ENCODE results near the gene ZNF675. TPM values are rescaled to one million over a fixed set of nuclear protein-coding genes. Genes with fewer than 3 reads are reported as not detected.
A peak's percentile ranks its signal among the peaks of the same experiment; 100 is the strongest.

Gene ZNF675
- total and polyA plus RNA-seq, 9 of the 15 experiments (the other 6 are each of a cell fraction or from before 2014, with no cell fraction given) = 12.9 to 26.5 (median 17.2) TPM

DNA sequence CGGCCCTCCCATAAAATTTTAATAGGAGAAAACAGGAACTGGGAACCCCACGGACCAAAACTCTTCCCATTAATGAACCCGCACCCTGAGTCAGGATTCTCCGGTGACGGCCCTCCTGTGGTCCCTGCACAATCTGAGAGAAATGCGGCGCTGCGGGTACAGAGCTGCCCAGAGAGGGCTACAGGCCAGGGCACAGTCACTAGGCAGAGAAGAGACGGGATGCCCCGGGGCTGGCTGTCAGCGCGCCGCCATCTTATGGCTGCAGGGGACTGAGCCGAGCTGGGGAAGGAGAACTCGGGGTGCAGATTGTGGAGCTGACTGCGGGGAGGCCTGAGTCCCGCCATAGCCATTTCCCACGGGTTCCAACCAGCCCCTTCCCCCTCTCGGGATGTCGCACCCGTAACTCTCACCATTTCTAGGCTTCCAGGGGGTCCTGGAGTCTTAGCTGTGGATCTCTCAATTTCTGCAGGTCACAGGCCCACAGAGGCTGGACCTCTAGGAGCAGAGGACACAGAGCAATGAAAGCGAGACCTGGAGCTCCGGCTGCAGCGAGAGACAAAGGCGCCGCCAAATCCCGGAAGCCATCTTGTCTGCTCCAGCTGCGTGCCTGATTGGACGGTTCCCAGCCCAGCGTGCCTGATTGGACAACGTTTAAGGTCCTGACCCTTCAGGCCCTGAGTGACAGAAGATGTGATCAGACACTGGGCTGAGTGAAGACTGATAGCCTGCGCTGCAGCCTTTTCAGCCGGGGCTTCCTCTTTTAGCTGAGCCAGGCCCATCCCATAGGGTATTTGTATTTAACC is at the start of gene ZNF675 (continued):
- TF ChIP-seq SMARCA4 (IDR thresholded peaks at IDR 0.05) = no peak
- no peak for TF ChIP-seq SMARCB1 (IDR thresholded peaks at IDR 0.05; ENCODE audit: insufficient read length, low read depth)
- TF ChIP-seq ZNF695 (CRISPR knock-in tag; IDR thresholded peaks at IDR 0.05) = no peak
- TF ChIP-seq, protein P1, sequence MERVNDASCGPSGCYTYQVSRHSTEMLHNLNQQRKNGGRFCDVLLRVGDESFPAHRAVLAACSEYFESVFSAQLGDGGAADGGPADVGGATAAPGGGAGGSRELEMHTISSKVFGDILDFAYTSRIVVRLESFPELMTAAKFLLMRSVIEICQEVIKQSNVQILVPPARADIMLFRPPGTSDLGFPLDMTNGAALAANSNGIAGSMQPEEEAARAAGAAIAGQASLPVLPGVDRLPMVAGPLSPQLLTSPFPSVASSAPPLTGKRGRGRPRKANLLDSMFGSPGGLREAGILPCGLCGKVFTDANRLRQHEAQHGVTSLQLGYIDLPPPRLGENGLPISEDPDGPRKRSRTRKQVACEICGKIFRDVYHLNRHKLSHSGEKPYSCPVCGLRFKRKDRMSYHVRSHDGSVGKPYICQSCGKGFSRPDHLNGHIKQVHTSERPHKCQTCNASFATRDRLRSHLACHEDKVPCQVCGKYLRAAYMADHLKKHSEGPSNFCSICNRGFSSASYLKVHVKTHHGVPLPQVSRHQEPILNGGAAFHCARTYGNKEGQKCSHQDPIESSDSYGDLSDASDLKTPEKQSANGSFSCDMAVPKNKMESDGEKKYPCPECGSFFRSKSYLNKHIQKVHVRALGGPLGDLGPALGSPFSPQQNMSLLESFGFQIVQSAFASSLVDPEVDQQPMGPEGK (CRISPR knock-in tag; IDR thresholded peaks at IDR 0.05; ENCODE audit: borderline replicate concordance) = no peak
- TF ChIP-seq MCM2 (IDR thresholded peaks at IDR 0.05; ENCODE audit: low read depth) = no peak
- TF ChIP-seq, protein P2, sequence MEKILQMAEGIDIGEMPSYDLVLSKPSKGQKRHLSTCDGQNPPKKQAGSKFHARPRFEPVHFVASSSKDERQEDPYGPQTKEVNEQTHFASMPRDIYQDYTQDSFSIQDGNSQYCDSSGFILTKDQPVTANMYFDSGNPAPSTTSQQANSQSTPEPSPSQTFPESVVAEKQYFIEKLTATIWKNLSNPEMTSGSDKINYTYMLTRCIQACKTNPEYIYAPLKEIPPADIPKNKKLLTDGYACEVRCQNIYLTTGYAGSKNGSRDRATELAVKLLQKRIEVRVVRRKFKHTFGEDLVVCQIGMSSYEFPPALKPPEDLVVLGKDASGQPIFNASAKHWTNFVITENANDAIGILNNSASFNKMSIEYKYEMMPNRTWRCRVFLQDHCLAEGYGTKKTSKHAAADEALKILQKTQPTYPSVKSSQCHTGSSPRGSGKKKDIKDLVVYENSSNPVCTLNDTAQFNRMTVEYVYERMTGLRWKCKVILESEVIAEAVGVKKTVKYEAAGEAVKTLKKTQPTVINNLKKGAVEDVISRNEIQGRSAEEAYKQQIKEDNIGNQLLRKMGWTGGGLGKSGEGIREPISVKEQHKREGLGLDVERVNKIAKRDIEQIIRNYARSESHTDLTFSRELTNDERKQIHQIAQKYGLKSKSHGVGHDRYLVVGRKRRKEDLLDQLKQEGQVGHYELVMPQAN (IDR thresholded peaks at IDR 0.05; ENCODE audit: borderline replicate concordance) = no peak
- TF ChIP-seq, protein P3, sequence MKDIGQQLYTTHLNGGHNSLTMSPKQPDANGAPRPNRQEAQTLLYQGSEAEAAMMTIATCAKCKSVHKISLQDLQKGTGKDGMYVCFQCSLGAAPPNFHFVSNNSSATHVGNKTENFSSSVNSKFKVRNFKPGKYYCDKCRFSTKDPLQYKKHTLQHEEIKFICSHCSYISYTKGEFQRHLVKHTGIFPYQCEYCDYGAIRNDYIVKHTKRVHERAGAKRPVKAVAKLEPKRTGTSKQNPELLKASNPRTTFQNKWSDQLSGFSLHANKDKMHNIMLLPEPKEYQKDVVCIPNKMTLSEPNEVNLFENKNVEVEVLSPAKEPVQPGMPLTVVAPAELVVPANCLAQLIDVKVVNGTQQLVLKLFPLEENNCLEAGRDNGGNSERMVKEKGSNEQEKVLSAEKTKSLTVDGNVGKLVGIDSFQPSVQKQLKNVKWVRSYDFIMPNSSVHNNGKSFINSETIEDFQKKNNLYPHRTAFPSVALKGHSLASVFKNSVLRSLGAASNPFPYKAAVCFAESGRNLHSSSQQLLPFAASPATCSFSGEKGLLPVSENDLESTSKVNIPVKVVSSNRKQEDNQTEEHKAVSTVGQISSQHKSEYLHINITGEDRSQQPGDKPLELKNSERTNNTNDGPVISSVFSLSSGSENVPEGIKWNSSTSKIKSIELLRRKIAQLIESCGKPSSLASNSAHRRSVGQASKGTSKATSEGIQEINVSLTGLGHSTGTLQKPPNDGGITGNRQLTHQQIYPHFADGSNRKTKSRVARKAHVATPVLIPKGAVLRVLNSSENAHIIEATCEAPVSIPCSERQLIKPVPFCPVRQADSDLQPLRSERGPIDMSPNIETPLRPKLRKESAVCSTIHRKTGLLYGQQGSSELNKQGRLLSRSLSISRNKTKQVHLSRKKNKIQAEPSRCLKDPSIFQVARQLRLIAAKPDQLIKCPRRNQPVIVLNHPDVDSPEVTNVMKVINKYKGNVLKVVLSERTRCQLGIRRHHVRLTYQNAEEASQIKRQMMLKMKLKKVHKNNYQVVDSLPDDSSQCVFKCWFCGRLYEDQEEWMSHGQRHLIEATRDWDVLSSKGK (CRISPR knock-in tag; IDR thresholded peaks at IDR 0.05) = no peak
- TF ChIP-seq KDM5B (IDR thresholded peaks at IDR 0.05; ENCODE audit: insufficient replicate concordance, low read depth, low read length) = peak; percentile 80
- TF ChIP-seq SAFB2 (IDR thresholded peaks at IDR 0.05; ENCODE audit: borderline replicate concordance, low read depth, low read length, severe bottlenecking) = no peak
- TF ChIP-seq RBFOX2 (IDR thresholded peaks at IDR 0.05; ENCODE audit: low read depth, low read length) = peak; percentile 86
- TF ChIP-seq IRF2 (CRISPR knock-in tag; IDR thresholded peaks at IDR 0.05) = no peak
- peak; percentile 78 for TF ChIP-seq SUPT5H (IDR thresholded peaks at IDR 0.05)
- TF ChIP-seq ELF1 (tag; IDR thresholded peaks at IDR 0.05) = peak; percentile 71
- TF ChIP-seq, protein P4, sequence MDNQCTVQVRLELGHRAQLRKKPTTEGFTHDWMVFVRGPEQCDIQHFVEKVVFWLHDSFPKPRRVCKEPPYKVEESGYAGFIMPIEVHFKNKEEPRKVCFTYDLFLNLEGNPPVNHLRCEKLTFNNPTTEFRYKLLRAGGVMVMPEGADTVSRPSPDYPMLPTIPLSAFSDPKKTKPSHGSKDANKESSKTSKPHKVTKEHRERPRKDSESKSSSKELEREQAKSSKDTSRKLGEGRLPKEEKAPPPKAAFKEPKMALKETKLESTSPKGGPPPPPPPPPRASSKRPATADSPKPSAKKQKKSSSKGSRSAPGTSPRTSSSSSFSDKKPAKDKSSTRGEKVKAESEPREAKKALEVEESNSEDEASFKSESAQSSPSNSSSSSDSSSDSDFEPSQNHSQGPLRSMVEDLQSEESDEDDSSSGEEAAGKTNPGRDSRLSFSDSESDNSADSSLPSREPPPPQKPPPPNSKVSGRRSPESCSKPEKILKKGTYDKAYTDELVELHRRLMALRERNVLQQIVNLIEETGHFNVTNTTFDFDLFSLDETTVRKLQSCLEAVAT (IDR thresholded peaks at IDR 0.05) = peak in 1 of 2 experiments; percentile 12; a peak in 1 of 4 replicates
- peak; percentile 59 for TF ChIP-seq CREM (IDR thresholded peaks at IDR 0.05; ENCODE audit: low read depth)
- no peak for TF ChIP-seq MYNN (IDR thresholded peaks at IDR 0.05)
- TF ChIP-seq MYNN (CRISPR knock-in tag; IDR thresholded peaks at IDR 0.05) = no peak
- peak; percentile 62 for TF ChIP-seq RBBP5 (IDR thresholded peaks at IDR 0.05; ENCODE audit: borderline replicate concordance, insufficient read depth, low read length, poor library complexity, severe bottlenecking)
- peak; percentile 50 for TF ChIP-seq PHF20 (IDR thresholded peaks at IDR 0.05; ENCODE audit: partially characterized antibody)
